Neuronal stem cell (in vitro differentiated cells): ENCODE data around the gene PCDHGA7.
A peak's percentile ranks its signal among the peaks of the same experiment; 100 is the strongest.
"Not testable (repeated sequence)": the region's sequence is repeated elsewhere in the genome, so short reads cannot be mapped to it uniquely, and the experiment has no call there.

ENCODE experiments used
- DNase-seq: peaks from one replicate; pipeline ENCODE4 v3.0.0-alpha.2; 2013; ENCODE audit warnings: low spot score
- H2AFZ ChIP-seq: one replicate; pipeline ENCODE4 v1.6.1; 2013; ENCODE audit warnings: mild to moderate bottlenecking, low read length, inconsistent platforms
- H2AK5ac ChIP-seq: 2 replicates; pipeline ENCODE4 v1.6.1; 2013; ENCODE audit warnings: low read depth, mild to moderate bottlenecking, inconsistent platforms, low read length, moderate library complexity, mixed read lengths
- H2BK120ac ChIP-seq: 2 replicates; pipeline ENCODE4 v1.6.1; 2013; ENCODE audit warnings: low read depth, mild to moderate bottlenecking, inconsistent platforms, low read length, moderate library complexity, mixed read lengths
- H2BK12ac ChIP-seq: one replicate; pipeline ENCODE4 v1.6.1; 2013; ENCODE audit warnings: low read length, inconsistent platforms
- H2BK15ac ChIP-seq: 2 replicates; pipeline ENCODE4 v1.6.1; 2013; ENCODE audit warnings: mild to moderate bottlenecking, low read length, inconsistent platforms, mixed read lengths
- H2BK5ac ChIP-seq: one replicate; pipeline ENCODE4 v1.6.1; 2013; ENCODE audit warnings: inconsistent platforms, mild to moderate bottlenecking, low read length, moderate library complexity
- H3K14ac ChIP-seq: one replicate; pipeline ENCODE4 v1.6.1; 2013; ENCODE audit warnings: low read length, inconsistent platforms
- H3K18ac ChIP-seq: 2 replicates; pipeline ENCODE4 v1.6.1; 2013; ENCODE audit warnings: low read length, inconsistent platforms
- H3K23ac ChIP-seq: 2 replicates; pipeline ENCODE4 v1.6.1; 2013; ENCODE audit warnings: low read depth, mild to moderate bottlenecking, mixed read lengths, low read length, inconsistent platforms; ENCODE audit not compliant: poor library complexity
- H3K27ac ChIP-seq: replicated peaks from 3 replicates; pipeline ENCODE4 v1.5.1; 2013; ENCODE audit warnings: low read length, inconsistent platforms
- H3K27me3 ChIP-seq, 3 experiments: 2 replicates each; pipeline ENCODE4 v1.6.1; 2013; ENCODE audit warnings: low read length in 3 of 3, mild to moderate bottlenecking in 2 of 3, inconsistent platforms in 1 of 3, low read depth in 1 of 3, mixed read lengths in 1 of 3, moderate library complexity in 1 of 3; ENCODE audit not compliant: control insufficient read depth in 3 of 3, insufficient read depth in 3 of 3
- H3K36me3 ChIP-seq, 2 donors: replicated peaks in 1 of 2; 2 replicates each; pipeline ENCODE4 v1.6.1; 2013; ENCODE audit warnings: low read length in 2 of 2; ENCODE audit not compliant: control insufficient read depth in 2 of 2, insufficient read depth in 2 of 2
- H3K4ac ChIP-seq: 2 replicates; pipeline ENCODE4 v1.6.1; 2013; ENCODE audit warnings: inconsistent platforms, mild to moderate bottlenecking, low read length, moderate library complexity
- H3K4me1 ChIP-seq, 2 donors: 1 replicate in 1 of 2; 2 replicates in 1 of 2; pipeline ENCODE4 v1.6.1; 2013; ENCODE audit warnings: low read length in 2 of 2, low read depth in 1 of 2; ENCODE audit not compliant: control insufficient read depth in 2 of 2, insufficient read depth in 1 of 2
- H3K4me2 ChIP-seq: one replicate; pipeline ENCODE4 v1.6.1; 2013; ENCODE audit warnings: mild to moderate bottlenecking, low read length, inconsistent platforms; ENCODE audit not compliant: insufficient read depth, poor library complexity, severe bottlenecking
- H3K4me3 ChIP-seq, 2 donors: 2 replicates each; pipeline ENCODE4 v1.5.1; 2013; ENCODE audit warnings: low read length in 2 of 2, mild to moderate bottlenecking in 2 of 2, inconsistent platforms in 1 of 2, moderate library complexity in 1 of 2
- H3K79me1 ChIP-seq: one replicate; pipeline ENCODE4 v1.6.1; 2013; ENCODE audit warnings: low read depth, mild to moderate bottlenecking, inconsistent platforms, low read length, moderate library complexity
- H3K9ac ChIP-seq: one replicate; pipeline ENCODE4 v1.6.1; 2013; ENCODE audit warnings: mild to moderate bottlenecking, low read depth, low read length, inconsistent platforms; ENCODE audit not compliant: poor library complexity
- H3K9me3 ChIP-seq, 2 donors: replicated peaks in 1 of 2; 2 replicates each; pipeline versions ENCODE3 to v1.6.1; 2013; ENCODE audit warnings: low read length in 2 of 2, mild to moderate bottlenecking in 2 of 2, inconsistent platforms in 1 of 2, low read depth in 1 of 2, mixed read lengths in 1 of 2, moderate library complexity in 1 of 2; ENCODE audit not compliant: control insufficient read depth in 2 of 2, insufficient read depth in 1 of 2
- H4K8ac ChIP-seq: one replicate; pipeline ENCODE4 v1.6.1; 2013; ENCODE audit warnings: low read depth, mild to moderate bottlenecking, inconsistent platforms, low read length, moderate library complexity
- H4K91ac ChIP-seq: one replicate; pipeline ENCODE4 v1.6.1; 2013; ENCODE audit warnings: low read length, low read depth, mild to moderate bottlenecking, inconsistent platforms; ENCODE audit not compliant: poor library complexity
- WGBS, 2 donors: extraction: QIAGEN DNeasy Blood & Tissue Kit; methylation state at CpG; one replicate each; pipeline ENCODE4 v1.1.7; 2013; ENCODE audit warnings: missing lambda C conversion rate in 2 of 2, mixed read lengths in 1 of 2; ENCODE audit not compliant: insufficient read length in 2 of 2, insufficient replicate concordance in 1 of 2; ENCODE audit errors: extremely low coverage in 2 of 2; 5-methylcytosine and 5-hydroxymethylcytosine counted together

PCDHGA7 gene

GRCh38 chr5:141346017-141346416, 36.5 kb upstream of the PCDHGA7 start:
- not testable (repeated sequence) for H2BK15ac ChIP-seq, H2BK5ac ChIP-seq, H3K79me1 ChIP-seq, H2AFZ ChIP-seq, H3K23ac ChIP-seq, H3K14ac ChIP-seq, H3K18ac ChIP-seq, H3K4me2 ChIP-seq, H3K9ac ChIP-seq, H3K27me3 ChIP-seq, H3K27ac ChIP-seq, H3K36me3 ChIP-seq, H4K8ac ChIP-seq, DNase-seq, H3K4me3 ChIP-seq, H3K4me1 ChIP-seq, H3K4ac ChIP-seq, H2BK12ac ChIP-seq, H2BK120ac ChIP-seq, H4K91ac ChIP-seq, H2AK5ac ChIP-seq
- WGBS, 2 donors, result no CpG with 5 or more reads among the region's 35 CpGs
- peaks cover 16 to 26% of the 10 kb centered on the region in 2 donors for H3K9me3 ChIP-seq

GRCh38 chr5:141349917-141350619, 32.5 kb upstream of the PCDHGA7 start, which contains the start of gene PCDHGB1:
Gene PCDHGB1 (plus strand): TSS chr5:141350099. CDS start chr5:141350261, 162 bp downstream.
- H3K4me1 ChIP-seq, result no peaks in the 10 kb centered on the region
- H3K36me3 ChIP-seq, result no peaks in the 10 kb centered on the region
- no peak within 1 kb of the TSS for H3K9ac ChIP-seq
- H3K4me2 ChIP-seq, result no peak within 1 kb of the TSS
- no peak within 1 kb of the TSS for H2BK12ac ChIP-seq
- H3K14ac ChIP-seq, result no peak within 1 kb of the TSS
- no peak within 1 kb of the TSS for H3K27ac ChIP-seq
- peak within 1 kb of the TSS in 1 of 2 donors; percentile 20 for H3K4me3 ChIP-seq
- H4K91ac ChIP-seq, result no peak within 1 kb of the TSS
- no peak within 1 kb of the TSS for H2BK120ac ChIP-seq
- no peak within 1 kb of the TSS for H3K23ac ChIP-seq
- H3K9me3 ChIP-seq, result peaks cover 14 to 33% of the 10 kb centered on the region in 2 donors
- WGBS, 2 donors, result 100% methylated on average over 3 to 7 of the region's 29 CpGs
- H2AFZ ChIP-seq, result peak within 1 kb of the TSS; percentile 84
- H3K4ac ChIP-seq, result no peak within 1 kb of the TSS
- H2BK5ac ChIP-seq, result no peak within 1 kb of the TSS
- no peak within 1 kb of the TSS for H2AK5ac ChIP-seq
- no peak for DNase-seq
- H3K18ac ChIP-seq, result no peak within 1 kb of the TSS
- no peak within 1 kb of the TSS for H2BK15ac ChIP-seq
- H4K8ac ChIP-seq, result no peak within 1 kb of the TSS
- H3K27me3 ChIP-seq, result no peaks in the 10 kb centered on the region
- no peaks in the 10 kb centered on the region for H3K79me1 ChIP-seq

- no peak overlapping the region for H3K4me3 ChIP-seq
- no peak overlapping the region for H2BK120ac ChIP-seq
- no peak overlapping the region for H4K91ac ChIP-seq
- H3K79me1 ChIP-seq, result no peaks in the 10 kb centered on the region
- no peak overlapping the region for H2AFZ ChIP-seq
- no peak overlapping the region for H4K8ac ChIP-seq
- no peaks in the 10 kb centered on the region for H3K4me1 ChIP-seq
- no CpG with 5 or more reads among the region's 36 CpGs for WGBS, 2 donors
- no peak overlapping the region for H3K4ac ChIP-seq
- no peak overlapping the region for H3K18ac ChIP-seq
- no peak overlapping the region for H2BK12ac ChIP-seq
- H3K4me2 ChIP-seq, result no peak overlapping the region
- H3K27ac ChIP-seq, result no peak overlapping the region
- DNase-seq, result no peak
- no peak overlapping the region for H2AK5ac ChIP-seq
- no peak overlapping the region for H3K14ac ChIP-seq
- H3K27me3 ChIP-seq, result peaks cover 0 to 2% (median 0%) of the 10 kb centered on the region in 3 experiments
- peaks cover 20 to 45% of the 10 kb centered on the region in 2 donors for H3K9me3 ChIP-seq
- no peak overlapping the region for H2BK15ac ChIP-seq
- no peak overlapping the region for H2BK5ac ChIP-seq
- H3K9ac ChIP-seq, result no peak overlapping the region
- peaks cover 0 to under 1% of the 10 kb centered on the region in 2 donors for H3K36me3 ChIP-seq
- no peak overlapping the region for H3K23ac ChIP-seq
These were observed 31.0 kb upstream of the PCDHGA7 start for GRCh38 chr5:141351591-141351990.

- Histone ChIP-seq H4K91ac (no peak within 1 kb of the TSS), H3K14ac (no peak within 1 kb of the TSS), H2BK12ac (no peak within 1 kb of the TSS), H3K18ac (no peak within 1 kb of the TSS), H3K9me3 (peaks cover 24 to 69% of the 10 kb centered on the region in 2 donors), H3K79me1 (no peaks in the 10 kb centered on the region), H2BK120ac (no peak within 1 kb of the TSS), H2AK5ac (no peak within 1 kb of the TSS), H3K36me3 (peaks cover 0 to 3% of the 10 kb centered on the region in 2 donors), H3K4me1 (no peaks in the 10 kb centered on the region), H3K9ac (no peak within 1 kb of the TSS), H3K4me3 (no peak within 1 kb of the TSS), H2BK5ac (no peak within 1 kb of the TSS), H3K27ac (no peak within 1 kb of the TSS), H2AFZ (no peak within 1 kb of the TSS), H3K4me2 (no peak within 1 kb of the TSS), H3K27me3 (peaks cover 0 to 4% (median 0%) of the 10 kb centered on the region in 3 experiments), H3K4ac (no peak within 1 kb of the TSS), H2BK15ac (no peak within 1 kb of the TSS), H4K8ac (no peak within 1 kb of the TSS), H3K23ac (no peak within 1 kb of the TSS)
- DNase-seq, result no peak
- no CpG with 5 or more reads among the region's 29 CpGs for WGBS, 2 donors
These were observed 27.6 kb upstream of the PCDHGA7 start, which contains the start of gene PCDHGA4 for GRCh38 chr5:141354900-141355469. Gene PCDHGA4 (plus strand): TSS chr5:141355021. CDS start chr5:141355108, 87 bp downstream.
